Esophagus squamous epithelium (tissue), 5 donors: Measurements from ENCODE around the gene ADPRHL1. TPM values are rescaled to one million over a fixed set of nuclear protein-coding genes. Genes with fewer than 3 reads are reported as not detected.

Experiments used
- DNase-seq: peaks from one replicate; lab custom pipeline; 2025; lab: John Stamatoyannopoulos, UW
- H3K27ac ChIP-seq, 4 donors: fragments of 200-600 bp; sonication (generic); one replicate each; pipeline ENCODE4 v1.5.1; 2016 to 2019; ENCODE audit warnings: mild to moderate bottlenecking in 1 of 4
- H3K27me3 ChIP-seq, 4 donors: fragments of 200-600 bp; sonication (generic); 1 replicate in 3 of 4; 2 replicates in 1 of 4; pipeline versions ENCODE4 v1.5.1 to v1.6.0; 2017 to 2021; ENCODE audit warnings: antibody characterized with exemption in 1 of 4
- H3K36me3 ChIP-seq, 3 donors: fragments of 200-600 bp; sonication (generic); one replicate each; pipeline ENCODE4 v1.5.1; 2016 to 2019
- H3K4me1 ChIP-seq, 3 donors: fragments of 200-600 bp; sonication (generic); one replicate each; pipeline ENCODE4 v1.5.1; 2017 to 2019
- H3K4me3 ChIP-seq, 4 donors: fragments of 200-600 bp; sonication (generic); 1 replicate in 3 of 4; 2 replicates in 1 of 4; pipeline ENCODE4 v1.5.1; 2016 to 2019; ENCODE audit warnings: mild to moderate bottlenecking in 2 of 4, moderate library complexity in 1 of 4
- H3K9me3 ChIP-seq, 3 donors: fragments of 200-600 bp; sonication (generic); one replicate each; pipeline ENCODE4 v1.5.1; 2016 to 2019
- CTCF ChIP-seq, 6 experiments: fragments of 450-650 bp in 4 of 6; fragments of 200-600 bp in 2 of 6; sonication (generic) in 2 of 6; IDR thresholded peaks; one replicate each; pipeline ENCODE4 v1.5.1; 2016 to 2019; ENCODE audit warnings: antibody characterized with exemption in 6 of 6, mild to moderate bottlenecking in 4 of 6, moderate library complexity in 4 of 6
- POLR2A ChIP-seq, 4 donors: fragments of 450-650 bp; IDR thresholded peaks; one replicate each; pipeline ENCODE4 v1.6.1; 2017; ENCODE audit warnings: antibody characterized with exemption in 4 of 4, mild to moderate bottlenecking in 4 of 4, moderate library complexity in 3 of 4
- WGBS, 2 donors: methylation state at CpG; one replicate each; pipeline ENCODE4 v1.1.5; 2018; 5-methylcytosine and 5-hydroxymethylcytosine counted together
- intact Hi-C: fragments of 100-400 bp; cut with DNase I; formaldehyde crosslinking; loops from one replicate; pipeline ENCODE4 v1.15.0; 2022
- total RNA-seq, 4 donors: library from RNA; depleted of rRNA; stranded (reverse); fragments of >200 nt; gene quantifications; one replicate each; pipeline ENCODE4 v1.1.0, GENCODE V29; 2016
- donor health status: DM: yes; HTN: yes; CAD: no.

The ADPRHL1 gene
- total RNA-seq, 4 donors from 2014 or later, result 0.31 to 3.5 (median 2.2) TPM

GRCh38 chr13:113410472-113411201 is 42.7 kb downstream of the ADPRHL1 start:
- H3K27ac ChIP-seq, result peak overlapping the region; percentile 59 to 81 (median 76)
- H3K27me3 ChIP-seq, result peaks cover 0 to 50% (median 0%) of the 10 kb centered on the region in 4 donors
- peak overlapping the region in 2 of 4 donors; percentile 21 to 43 for H3K4me3 ChIP-seq
- 48 to 56% methylated on average over 13 to 20 of the region's 34 CpGs for WGBS, 2 donors
- intact Hi-C loops, result no loop called here
- H3K4me1 ChIP-seq, result peaks cover 4 to 29% (median 6%) of the 10 kb centered on the region in 3 donors
- DNase-seq, result no peak
- H3K36me3 ChIP-seq, result no peaks in the 10 kb centered on the region
- no peaks in the 10 kb centered on the region for H3K9me3 ChIP-seq
- TF ChIP-seq CTCF (IDR thresholded peaks at IDR 0.05), result no peak
- TF ChIP-seq POLR2A (IDR thresholded peaks at IDR 0.05), result no peak

- Histone ChIP-seq H3K4me1 (peaks cover 4 to 23% (median 6%) of the 10 kb centered on the region in 3 donors), H3K27me3 (peaks cover 0 to 58% (median 0%) of the 10 kb centered on the region in 4 donors), H3K9me3 (no peaks in the 10 kb centered on the region), H3K36me3 (no peaks in the 10 kb centered on the region), H3K27ac (no peak overlapping the region), H3K4me3 (no peak overlapping the region)
- intact Hi-C loops, result no loop called here
- DNase-seq, result no peak
- WGBS, 2 donors, result 78 to 100% methylated on average over 1 to 3 of the region's 3 CpGs
- TF ChIP-seq POLR2A (IDR thresholded peaks at IDR 0.05) (no peak), CTCF (IDR thresholded peaks at IDR 0.05) (no peak)
Observed at GRCh38 chr13:113408562-113408961, 44.7 kb downstream of the ADPRHL1 start.

GRCh38 chr13:113407531-113408393 is 45.5 kb downstream of the ADPRHL1 start:
- Histone ChIP-seq H3K27ac (no peak overlapping the region), H3K9me3 (no peaks in the 10 kb centered on the region), H3K4me1 (peaks cover 4 to 23% (median 6%) of the 10 kb centered on the region in 3 donors), H3K4me3 (no peak overlapping the region), H3K27me3 (peaks cover 0 to 66% (median 0%) of the 10 kb centered on the region in 4 donors), H3K36me3 (no peaks in the 10 kb centered on the region)
- no peak for DNase-seq
- TF ChIP-seq CTCF (IDR thresholded peaks at IDR 0.05) (no peak), POLR2A (IDR thresholded peaks at IDR 0.05) (no peak)
- 65 to 85% methylated on average over 12 to 18 of the region's 41 CpGs for WGBS, 2 donors
- intact Hi-C loops, result no loop called here

- intact Hi-C loops, result no loop called here
- no peak for DNase-seq
- 82% methylated on average over 5 of the region's 21 CpGs; no CpG with 5 or more reads in 1 of the 2 donors for WGBS, 2 donors
Observed at GRCh38 chr13:113407103-113407530, 46.2 kb downstream of the ADPRHL1 start.

More at GRCh38 chr13:113407103-113407530, 46.2 kb downstream of the ADPRHL1 start:
- TF ChIP-seq CTCF (IDR thresholded peaks at IDR 0.05) (no peak), POLR2A (IDR thresholded peaks at IDR 0.05) (no peak)
- H3K4me1 ChIP-seq, result peaks cover 4 to 23% (median 6%) of the 10 kb centered on the region in 3 donors
- H3K36me3 ChIP-seq, result no peaks in the 10 kb centered on the region
- no peak overlapping the region for H3K27ac ChIP-seq
- peaks cover 0 to 73% (median 0%) of the 10 kb centered on the region in 4 donors for H3K27me3 ChIP-seq
- no peak overlapping the region for H3K4me3 ChIP-seq
- H3K9me3 ChIP-seq, result no peaks in the 10 kb centered on the region
